Transverse colon (tissue), 4 donors: ENCODE data around the gene ZDBF2.

ENCODE experiments used
- EP300 ChIP-seq: sonication (generic); formaldehyde crosslinking; IDR thresholded peaks from one replicate; pipeline ENCODE4 v1.6.1; 2017; ENCODE audit warnings: antibody characterized with exemption, low read depth
- POLR2A ChIP-seq: fragments of 450-650 bp; IDR thresholded peaks from one replicate; pipeline ENCODE4 v1.6.1; 2016; ENCODE audit warnings: antibody characterized with exemption, mild to moderate bottlenecking, moderate library complexity
- POLR2AphosphoS5 ChIP-seq, 3 donors: sonication (generic); formaldehyde crosslinking; IDR thresholded peaks; one replicate each; pipeline ENCODE4 v1.6.1; 2016; ENCODE audit warnings: antibody characterized with exemption in 3 of 3
- TF ChIP-seq, protein P1 (sequence below), 5 experiments: fragments of 200-600 bp in 3 of 5; fragments of 450-650 bp in 2 of 5; sonication (generic) in 3 of 5; IDR thresholded peaks; 1 replicate in 2 of 5; 2 replicates in 3 of 5; pipeline ENCODE4 v1.5.1; 2016 to 2017; ENCODE audit warnings: antibody characterized with exemption in 5 of 5, inconsistent platforms in 3 of 5, mild to moderate bottlenecking in 2 of 5, moderate library complexity in 1 of 5

DNA sequence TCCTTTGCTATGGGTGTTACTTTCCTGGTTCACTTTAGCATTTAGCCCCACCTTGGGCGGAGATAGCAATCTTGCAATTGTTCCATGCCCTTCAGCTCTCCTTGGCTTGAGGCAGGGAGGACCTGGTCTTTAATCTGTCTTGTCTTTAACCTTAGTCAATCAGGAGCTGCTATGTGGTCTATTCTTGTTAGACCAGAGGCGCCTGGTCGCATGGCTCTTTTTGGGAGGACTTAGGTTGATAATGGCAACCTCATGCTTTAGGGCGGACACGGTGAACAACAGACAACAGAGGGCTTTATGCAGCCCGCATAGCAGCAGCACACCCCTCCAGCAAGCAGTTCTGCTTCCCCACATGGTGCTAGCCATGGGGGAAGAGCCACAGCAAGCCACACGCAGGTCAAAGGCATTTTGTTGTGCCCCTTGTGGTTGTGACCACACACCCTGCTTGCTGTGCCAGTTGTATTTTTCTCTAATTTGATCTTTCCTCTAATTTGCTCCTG, 17.7 kb upstream of the ZDBF2 start:
- TF ChIP-seq, protein P1, sequence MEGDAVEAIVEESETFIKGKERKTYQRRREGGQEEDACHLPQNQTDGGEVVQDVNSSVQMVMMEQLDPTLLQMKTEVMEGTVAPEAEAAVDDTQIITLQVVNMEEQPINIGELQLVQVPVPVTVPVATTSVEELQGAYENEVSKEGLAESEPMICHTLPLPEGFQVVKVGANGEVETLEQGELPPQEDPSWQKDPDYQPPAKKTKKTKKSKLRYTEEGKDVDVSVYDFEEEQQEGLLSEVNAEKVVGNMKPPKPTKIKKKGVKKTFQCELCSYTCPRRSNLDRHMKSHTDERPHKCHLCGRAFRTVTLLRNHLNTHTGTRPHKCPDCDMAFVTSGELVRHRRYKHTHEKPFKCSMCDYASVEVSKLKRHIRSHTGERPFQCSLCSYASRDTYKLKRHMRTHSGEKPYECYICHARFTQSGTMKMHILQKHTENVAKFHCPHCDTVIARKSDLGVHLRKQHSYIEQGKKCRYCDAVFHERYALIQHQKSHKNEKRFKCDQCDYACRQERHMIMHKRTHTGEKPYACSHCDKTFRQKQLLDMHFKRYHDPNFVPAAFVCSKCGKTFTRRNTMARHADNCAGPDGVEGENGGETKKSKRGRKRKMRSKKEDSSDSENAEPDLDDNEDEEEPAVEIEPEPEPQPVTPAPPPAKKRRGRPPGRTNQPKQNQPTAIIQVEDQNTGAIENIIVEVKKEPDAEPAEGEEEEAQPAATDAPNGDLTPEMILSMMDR (IDR thresholded peaks at IDR 0.05) = no peak
- no peak for TF ChIP-seq POLR2AphosphoS5 (IDR thresholded peaks at IDR 0.05)
- TF ChIP-seq EP300 = no peak
- no peak for TF ChIP-seq POLR2A
